ENCODE data around the gene HES2.
"Not testable (repeated sequence)": the region's sequence is repeated elsewhere in the genome, so short reads cannot be mapped to it uniquely, and the experiment has no call there.

The HES2 gene

GRCh38 chr1:6397844-6398441, 21.8 kb downstream of the HES2 start:
- in situ Hi-C loops (cut with MboI; ENCODE audit: low pct_unique_long_range_greater_than_20kb, low sequenced_read_pairs), result no loop called here
- DNase-seq, result no peak

DNA sequence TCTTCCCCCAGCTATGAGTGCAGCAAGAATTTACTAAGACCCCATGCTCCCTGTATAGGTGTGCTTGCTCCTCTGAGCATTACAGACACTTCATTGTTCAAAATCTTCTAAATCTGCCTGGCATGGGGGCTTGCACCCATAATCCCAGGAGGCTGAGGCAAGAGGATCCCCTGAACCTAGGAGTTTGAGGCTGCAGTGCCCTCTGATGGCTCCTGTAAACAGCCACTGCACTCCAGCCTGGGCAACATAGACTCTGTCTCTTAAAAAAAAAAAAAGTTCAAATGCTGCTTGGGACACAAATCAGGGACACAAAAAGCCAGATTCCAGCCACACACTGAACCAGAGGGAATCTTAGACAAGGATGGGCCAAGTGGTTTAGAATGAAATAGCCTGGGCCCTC, 22.7 kb downstream of the HES2 start:
- in situ Hi-C loops (cut with MboI; ENCODE audit: low pct_unique_long_range_greater_than_20kb, low sequenced_read_pairs), result no loop called here
- no peak for DNase-seq

DNA sequence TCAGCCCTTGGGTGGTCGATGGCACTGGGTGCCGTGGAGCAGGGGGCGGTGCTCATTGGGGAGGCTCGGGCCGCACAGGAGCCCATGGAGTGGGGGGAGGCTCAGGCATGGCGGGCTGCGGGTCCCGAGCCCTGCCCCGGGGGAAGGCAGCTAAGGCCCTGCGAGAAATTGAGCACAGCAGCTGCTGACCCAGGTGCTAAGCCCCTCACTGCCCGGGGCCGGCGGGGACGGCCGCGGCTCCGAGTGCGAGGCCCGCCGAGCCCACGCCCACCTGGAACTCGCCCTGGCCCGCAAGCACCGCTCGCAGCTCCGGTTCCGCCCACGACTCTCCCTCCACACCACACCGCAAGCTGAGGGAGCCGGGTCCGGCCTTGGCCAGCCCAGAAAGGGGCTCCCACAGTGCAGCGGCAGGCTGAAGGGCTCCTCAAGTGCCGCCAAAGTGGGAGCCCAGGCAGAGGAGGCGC, 23.9 kb downstream of the HES2 start:
- DNase-seq; in situ Hi-C loops (cut with MboI; ENCODE audit: low pct_unique_long_range_greater_than_20kb, low sequenced_read_pairs): not testable (repeated sequence)

GRCh38 chr1:6395130-6395529, 24.6 kb downstream of the HES2 start:
- in situ Hi-C loops (cut with MboI; ENCODE audit: low pct_unique_long_range_greater_than_20kb, low sequenced_read_pairs); DNase-seq: not testable (repeated sequence)

DNA sequence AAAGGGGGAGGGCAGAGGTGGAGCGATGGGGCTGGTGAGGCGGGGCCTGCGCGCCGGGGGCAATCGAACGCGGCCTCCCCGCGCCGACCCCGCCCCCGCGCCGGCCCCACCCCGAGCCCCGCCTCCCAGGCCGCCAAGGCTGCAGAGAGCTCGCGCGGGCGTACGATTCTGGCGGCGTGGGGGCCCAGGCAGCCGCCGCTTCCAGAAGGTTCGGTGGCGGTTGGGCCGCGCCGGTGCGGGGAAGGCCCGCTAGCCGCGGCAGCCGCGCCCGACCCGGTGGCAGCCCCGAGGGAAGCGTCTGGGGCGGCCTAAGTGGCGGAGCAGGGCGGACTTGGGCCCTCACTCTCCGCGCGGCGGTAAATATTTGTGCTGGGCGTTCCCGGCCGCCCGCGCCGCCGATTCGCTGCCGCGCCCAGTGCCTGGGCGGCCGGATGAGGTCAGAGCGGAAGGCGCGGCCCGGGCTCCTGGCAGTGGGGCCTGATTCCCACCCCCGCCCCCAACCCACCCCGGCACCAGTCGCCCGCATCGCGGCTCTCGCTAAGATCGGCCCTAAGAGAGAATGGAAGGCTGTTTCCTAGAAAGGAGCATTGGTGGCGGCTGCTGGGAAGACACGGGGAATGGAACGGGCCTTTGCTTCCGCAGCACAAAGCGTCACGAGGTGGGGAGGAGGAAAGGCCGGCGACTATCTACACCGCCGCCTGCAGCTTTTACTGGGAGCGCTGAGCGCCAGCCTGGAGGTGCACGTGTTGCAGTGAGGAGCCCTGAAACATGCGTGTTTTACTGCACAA, 26.1 kb downstream of the HES2 start, which contains the start of gene ACOT7:
Gene ACOT7, minus strand, starts transcription at position 368 of the 788 bp plus-strand sequence. CDS start 368 bp downstream, outside the sequence.
- in situ Hi-C loops (cut with MboI; ENCODE audit: low pct_unique_long_range_greater_than_20kb, low sequenced_read_pairs), result no loop called here
- peak; percentile 92 for DNase-seq

DNA sequence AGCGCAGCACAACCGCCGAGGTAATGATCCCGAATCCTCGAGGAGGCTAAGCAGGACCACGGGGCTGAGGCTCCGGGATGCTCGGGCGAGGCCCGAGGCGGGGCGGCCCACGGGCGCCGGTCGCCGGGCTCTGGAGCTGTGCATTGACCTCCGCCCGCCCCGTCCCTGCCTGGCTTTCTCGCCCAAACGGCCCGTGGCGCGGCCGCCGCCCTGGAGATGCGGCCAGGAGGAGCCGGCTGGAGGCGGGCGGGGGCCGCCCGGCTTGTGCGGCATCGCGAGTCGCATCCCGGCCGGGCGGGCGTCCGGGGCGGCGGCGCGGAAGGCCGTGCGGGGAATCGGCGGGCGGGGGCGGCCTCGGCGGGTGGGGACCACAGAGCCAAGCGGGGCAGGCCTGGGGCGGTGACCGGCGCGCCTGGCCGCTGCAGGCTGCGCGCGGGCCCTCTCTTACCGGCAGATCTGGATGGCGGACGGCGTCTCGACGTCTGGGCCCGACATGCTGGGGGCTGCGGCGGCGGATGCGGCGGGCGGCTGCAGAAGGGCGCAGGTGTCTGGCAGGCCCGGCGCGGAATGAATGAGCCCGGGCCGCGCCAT, 26.8 kb downstream of the HES2 start:
- in situ Hi-C loops (cut with MboI; ENCODE audit: low pct_unique_long_range_greater_than_20kb, low sequenced_read_pairs), result no loop called here
- DNase-seq, result no peak

- in situ Hi-C loops (cut with MboI; ENCODE audit: low pct_unique_long_range_greater_than_20kb, low sequenced_read_pairs), result no loop called here
Measured at GRCh38 chr1:6391951-6392808, 27.5 kb downstream of the HES2 start.

GRCh38 chr1:6389971-6390370, 29.7 kb downstream of the HES2 start:
- DNase-seq, result no peak
- in situ Hi-C loops (cut with MboI; ENCODE audit: low pct_unique_long_range_greater_than_20kb, low sequenced_read_pairs), result no loop called here

More at GRCh38 chr1:6391951-6392808, 27.5 kb downstream of the HES2 start:
- peak; percentile 62 for DNase-seq

GRCh38 chr1:6386371-6386949, 33.3 kb downstream of the HES2 start:
- in situ Hi-C loops (cut with MboI; ENCODE audit: low pct_unique_long_range_greater_than_20kb, low sequenced_read_pairs), result no loop called here
- no peak for DNase-seq

DNA sequence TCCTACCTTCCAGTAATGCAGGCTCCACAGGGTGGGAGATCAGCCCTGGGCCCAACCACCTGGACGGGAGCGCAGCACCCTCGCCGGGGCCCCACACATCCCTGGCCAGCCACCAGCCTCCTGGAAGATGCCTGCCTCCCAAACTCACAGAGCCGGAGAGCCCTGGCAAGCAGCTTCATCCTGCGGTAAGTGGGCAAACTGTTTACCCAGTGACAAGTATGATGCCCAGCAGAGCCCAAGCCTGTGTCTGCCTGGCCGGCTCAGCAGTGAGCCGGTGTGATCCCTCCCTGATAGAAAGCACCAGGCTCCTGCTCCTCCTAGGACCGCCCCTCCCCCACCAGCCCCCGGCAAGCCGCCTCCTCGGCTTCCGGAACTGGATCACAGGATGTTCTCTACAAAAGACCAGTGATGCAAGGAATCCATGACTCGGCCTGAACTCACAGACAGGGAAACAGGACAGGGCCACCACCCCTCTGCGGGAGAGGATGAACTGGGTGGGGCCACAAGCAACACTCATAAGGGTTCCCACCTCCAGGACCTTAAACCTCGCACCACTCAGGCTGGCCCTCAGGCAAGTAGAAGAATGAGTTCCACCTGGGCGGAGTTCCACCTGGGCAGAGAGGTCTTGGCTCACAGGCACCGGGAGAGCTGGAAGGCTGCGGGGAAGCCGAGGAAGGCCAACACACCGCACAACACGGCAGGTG, 34.1 kb downstream of the HES2 start:
- in situ Hi-C loops (cut with MboI; ENCODE audit: low pct_unique_long_range_greater_than_20kb, low sequenced_read_pairs), result no loop called here
- no peak for DNase-seq

GRCh38 chr1:6384962-6385361, 34.8 kb downstream of the HES2 start:
- no peak for DNase-seq
- in situ Hi-C loops (cut with MboI; ENCODE audit: low pct_unique_long_range_greater_than_20kb, low sequenced_read_pairs), result no loop called here

- in situ Hi-C loops (cut with MboI; ENCODE audit: low pct_unique_long_range_greater_than_20kb, low sequenced_read_pairs), result no loop called here
Measured at GRCh38 chr1:6384135-6384534, 35.6 kb downstream of the HES2 start.

GRCh38 chr1:6380037-6380436, 39.7 kb downstream of the HES2 start:
- no peak for DNase-seq
- in situ Hi-C loops (cut with MboI; ENCODE audit: low pct_unique_long_range_greater_than_20kb, low sequenced_read_pairs), result no loop called here

More at GRCh38 chr1:6384135-6384534, 35.6 kb downstream of the HES2 start:
- DNase-seq, result no peak

GRCh38 chr1:6378096-6378746, 41.5 kb downstream of the HES2 start:
- DNase-seq, result peak; percentile 21
- in situ Hi-C loops (cut with MboI; ENCODE audit: low pct_unique_long_range_greater_than_20kb, low sequenced_read_pairs), result no loop called here

GRCh38 chr1:6373961-6374720, 45.6 kb downstream of the HES2 start:
- in situ Hi-C loops (cut with MboI; ENCODE audit: low pct_unique_long_range_greater_than_20kb, low sequenced_read_pairs), result no loop called here
- no peak for DNase-seq

- DNase-seq; in situ Hi-C loops (cut with MboI; ENCODE audit: low pct_unique_long_range_greater_than_20kb, low sequenced_read_pairs): not testable (repeated sequence)
Measured at GRCh38 chr1:6372236-6372635, 47.5 kb downstream of the HES2 start.

GRCh38 chr1:6370006-6370405, 49.7 kb downstream of the HES2 start:
- in situ Hi-C loops (cut with MboI; ENCODE audit: low pct_unique_long_range_greater_than_20kb, low sequenced_read_pairs), result no loop called here
- DNase-seq, result no peak
